NCI-H2196 (cell line): ENCODE data around the gene GARNL3.

Source experiments
- DNase-seq: peaks from one replicate; lab custom pipeline; 2025; ENCODE audit not compliant: unreplicated experiment; lab: John Stamatoyannopoulos, UW

The GARNL3 gene

DNA sequence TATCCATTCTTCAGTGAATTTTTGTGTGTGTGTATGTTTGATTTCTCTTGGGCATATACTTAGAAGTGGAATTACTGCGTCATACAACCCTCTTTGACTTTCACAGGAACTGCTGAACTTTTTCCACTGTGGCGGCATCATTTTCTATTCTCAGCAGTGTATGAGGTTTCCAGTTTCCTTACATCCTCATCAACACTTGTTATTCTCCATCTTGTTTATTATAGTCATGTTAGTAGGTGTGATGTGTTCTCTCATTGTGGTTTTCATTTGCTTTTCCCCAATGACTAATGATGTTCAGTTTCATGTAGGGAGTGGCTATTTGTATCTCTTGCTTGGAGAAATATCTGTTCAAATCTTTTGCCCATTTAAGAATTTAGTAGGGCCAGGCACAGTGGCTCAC, 162.2 kb downstream of the GARNL3 start:
- DNase-seq, result no peak

GRCh38 chr9:127428348-127428747, 163.8 kb downstream of the GARNL3 start:
- no peak for DNase-seq

GRCh38 chr9:127430415-127430814, 165.8 kb downstream of the GARNL3 start:
- DNase-seq, result no peak

DNA sequence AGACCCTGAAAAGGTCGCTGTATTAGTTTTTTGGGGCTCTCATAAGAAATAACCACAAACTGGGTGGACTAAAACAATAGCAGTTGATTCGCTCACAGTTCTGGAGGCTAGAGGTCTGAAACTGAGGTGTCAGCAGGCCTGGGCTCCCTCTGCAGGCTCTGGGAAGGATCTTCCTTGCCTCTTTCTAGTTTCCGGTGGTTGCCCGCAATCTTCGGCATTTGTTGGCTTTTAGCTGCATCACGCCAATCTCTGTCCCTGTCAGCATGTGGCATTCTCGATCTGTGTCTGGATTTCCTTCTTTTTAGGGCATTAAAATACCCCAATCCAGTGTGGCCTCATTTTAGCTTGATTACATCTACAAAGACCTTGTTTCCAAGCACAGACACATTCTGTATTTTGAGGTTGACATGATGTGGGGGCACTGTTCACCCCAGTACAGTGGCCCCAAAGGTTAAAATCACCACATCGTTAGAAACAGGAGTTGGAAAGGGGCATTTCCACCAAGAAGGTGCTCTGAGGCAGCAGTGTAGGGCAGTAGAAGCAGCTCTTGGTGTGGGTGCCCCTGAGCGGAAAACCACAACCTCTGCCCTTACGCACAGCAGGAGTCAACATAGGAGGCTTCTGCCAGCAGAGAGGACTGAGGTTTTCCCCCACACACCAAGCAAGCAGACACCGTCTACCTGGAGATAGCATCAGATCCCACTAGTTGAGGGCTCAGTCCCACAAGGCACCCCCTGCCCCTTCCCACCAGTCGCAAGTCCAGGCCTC, 173.1 kb downstream of the GARNL3 start:
- no peak for DNase-seq

GRCh38 chr9:127438394-127438793, 173.8 kb downstream of the GARNL3 start:
- no peak for DNase-seq
